ENCODE results near the gene ANKRD18A. TPM values are rescaled to one million over a fixed set of nuclear protein-coding genes. Genes with fewer than 3 reads are reported as not detected.

Gene ANKRD18A
- total and polyA plus RNA-seq, 7 experiments from 2014 or later: 0.04 to 14.9 (median 6.6) TPM

- CTCF ChIA-PET: no interaction called here
- H3K4me1 Mint-ChIP-seq: peaks cover 0 to 10% (median 0%) of the 10 kb centered on the region in 7 donors
- Histone ChIP-seq H3K36me3 (ENCODE audit: control insufficient read depth in 2 of 3, insufficient read depth in 3 of 3, low read length in 3 of 3) (no peaks in the 10 kb centered on the region), H3K27me3 (ENCODE audit: control insufficient read depth in 2 of 2, insufficient read depth in 2 of 2, low read length in 2 of 2) (no peaks in the 10 kb centered on the region), H3K4me1 (ENCODE audit: control insufficient read depth in 2 of 2, insufficient read depth in 2 of 2, low read length in 2 of 2) (no peaks in the 10 kb centered on the region), H3K4me3 (ENCODE audit: low read length) (no peak overlapping the region), H3K9me3 (ENCODE audit: control insufficient read depth in 2 of 3, low read length in 3 of 3) (no peaks in the 10 kb centered on the region), H3K27ac (ENCODE audit: low read depth, low read length) (no peak overlapping the region)
- H3K9me3 Mint-ChIP-seq: peaks cover 0 to 11% (median 0%) of the 10 kb centered on the region in 11 donors
- H3K4me3 Mint-ChIP-seq: no peak overlapping the region
- intact Hi-C loops (cut with micrococcal nuclease): no loop called here
- DNase-seq (no peak), ATAC-seq (no peak)
- POLR2A ChIA-PET: no interaction called here
- no peak overlapping the region for H3K27ac Mint-ChIP-seq
- H3K36me3 Mint-ChIP-seq: no peaks in the 10 kb centered on the region
- peaks cover 0 to 4% (median 0%) of the 10 kb centered on the region in 5 donors for H3K27me3 Mint-ChIP-seq
These were observed 97.3 kb downstream of the ANKRD18A start for GRCh38 chr9:38523121-38523520.

- peaks cover 0 to 11% (median 0%) of the 10 kb centered on the region in 11 donors for H3K9me3 Mint-ChIP-seq
- H3K36me3 Mint-ChIP-seq: no peaks in the 10 kb centered on the region
- Histone ChIP-seq H3K4me3 (ENCODE audit: low read length) (no peak overlapping the region), H3K27ac (ENCODE audit: low read depth, low read length) (no peak overlapping the region), H3K9me3 (ENCODE audit: control insufficient read depth in 2 of 3, low read length in 3 of 3) (no peaks in the 10 kb centered on the region), H3K27me3 (ENCODE audit: control insufficient read depth in 2 of 2, insufficient read depth in 2 of 2, low read length in 2 of 2) (no peaks in the 10 kb centered on the region), H3K4me1 (ENCODE audit: control insufficient read depth in 2 of 2, insufficient read depth in 2 of 2, low read length in 2 of 2) (no peaks in the 10 kb centered on the region), H3K36me3 (ENCODE audit: control insufficient read depth in 2 of 3, insufficient read depth in 3 of 3, low read length in 3 of 3) (no peaks in the 10 kb centered on the region)
- no peak overlapping the region for H3K4me3 Mint-ChIP-seq
- no peak for DNase-seq
- peaks cover 0 to 4% (median 0%) of the 10 kb centered on the region in 5 donors for H3K27me3 Mint-ChIP-seq
- ATAC-seq: no peak
- intact Hi-C loops (cut with micrococcal nuclease): no loop called here
- peak overlapping the region in 1 of 9 donors; percentile 43 for H3K27ac Mint-ChIP-seq
- ChIA-PET CTCF (no interaction called here), POLR2A (no interaction called here)
- H3K4me1 Mint-ChIP-seq: peaks cover 0 to 10% (median 0%) of the 10 kb centered on the region in 7 donors
These were observed 98.6 kb downstream of the ANKRD18A start for GRCh38 chr9:38521762-38522161.

Other genes starting within 250 kb of the ANKRD18A start
- 10 to 100 TPM in 1 of 5 experiments, 1 to 10 TPM in 4; 1.9 to 13.4 (median 3.8) TPM for gene ALDH1B1, start 227.9 kb downstream of the ANKRD18A start, total RNA-seq
- 10 to 100 TPM in 1 of 2 donors, 1 to 10 TPM in 1; 6.5 to 10.7 TPM for gene ALDH1B1, start 227.9 kb downstream of the ANKRD18A start, polyA plus RNA-seq
- not detected for gene IGFBPL1, start 196.1 kb downstream of the ANKRD18A start, total RNA-seq
- not detected for gene IGFBPL1, start 196.1 kb downstream of the ANKRD18A start, polyA plus RNA-seq
- not detected for gene FAM240B, start 99.5 kb upstream of the ANKRD18A start, total RNA-seq
- gene FAM240B, start 99.5 kb upstream of the ANKRD18A start, polyA plus RNA-seq: not detected

Data from naive thymus-derived CD4-positive, alpha-beta T cell (primary cell).